ENCODE data around the gene VPS37B. TPM values are rescaled to one million over a fixed set of nuclear protein-coding genes. Genes with fewer than 3 reads are reported as not detected.

The VPS37B gene
- total and polyA plus RNA-seq, 2 of the 8 experiments (the other 6 are each of a cell fraction or from before 2014, with no cell fraction given): 11.9 to 15.7 TPM

GRCh38 chr12:122858591-122859302, 37.2 kb downstream of the VPS37B start:
- Histone ChIP-seq H2BK12ac (ENCODE audit: low read depth, low read length) (no peak overlapping the region), H3K9me3 (ENCODE audit: insufficient read depth in 2 of 2, low read depth in 1 of 2, low read length in 1 of 2) (no peaks in the 10 kb centered on the region), H4K8ac (ENCODE audit: extremely low read depth, insufficient read depth, low read length) (no peak overlapping the region), H3K9ac (replicated peaks in 1 of 4; ENCODE audit: extremely low read depth in 1 of 4, low read depth in 3 of 4, low read length in 3 of 4) (no peak overlapping the region), H3K27me3 (replicated peaks in 1 of 4; ENCODE audit: control insufficient read depth in 3 of 4, extremely low read depth in 1 of 4, insufficient read depth in 3 of 4, low read length in 3 of 4) (no peaks in the 10 kb centered on the region), H3K18ac (ENCODE audit: extremely low read depth, low read length) (no peak overlapping the region), H2BK5ac (ENCODE audit: low read depth, low read length) (no peak overlapping the region), H3K14ac (ENCODE audit: insufficient read length) (no peak overlapping the region), H3K23me2 (ENCODE audit: low read depth, low read length) (no peaks in the 10 kb centered on the region), H3K79me2 (ENCODE audit: control insufficient read depth in 1 of 2, insufficient read depth in 2 of 2, low read length in 2 of 2) (no peaks in the 10 kb centered on the region), H3K4ac (replicated peaks; ENCODE audit: insufficient read length, low read depth, low read length) (no peak overlapping the region), H2BK20ac (ENCODE audit: low read length) (no peak overlapping the region), H4K5ac (ENCODE audit: insufficient read length, low read depth, low read length) (no peak overlapping the region), H3K56ac (replicated peaks; ENCODE audit: insufficient read length, low read depth, low read length) (no peak overlapping the region), H2AK5ac (ENCODE audit: low read depth, low read length) (no peak overlapping the region), H2BK15ac (ENCODE audit: low read length) (no peak overlapping the region), H4K20me1 (replicated peaks in 1 of 2; ENCODE audit: control insufficient read depth in 1 of 2, insufficient read depth in 2 of 2, low read length in 2 of 2) (peaks cover 4 to 23% of the 10 kb centered on the region in 2 experiments), H3K4me3 (ENCODE audit: extremely low read depth in 1 of 4, insufficient read depth in 2 of 4, low read depth in 3 of 4, low read length in 4 of 4) (no peak overlapping the region), H3K23ac (ENCODE audit: insufficient read length) (no peak overlapping the region), H4K91ac (replicated peaks; ENCODE audit: insufficient read length, low read length) (no peak overlapping the region), H3K4me2 (ENCODE audit: insufficient read depth in 1 of 2, low read depth in 2 of 2, low read length in 2 of 2) (no peak overlapping the region), H3K79me1 (ENCODE audit: low read depth, low read length) (no peaks in the 10 kb centered on the region), H2AFZ (ENCODE audit: low read length) (no peak overlapping the region), H2BK120ac (replicated peaks; ENCODE audit: low read depth, low read length) (no peak overlapping the region), H3K27ac (ENCODE audit: low read depth, low read length) (no peak overlapping the region), H3K4me1 (replicated peaks in 1 of 4; ENCODE audit: control insufficient read depth in 3 of 4, insufficient read depth in 4 of 4, low read length in 3 of 4) (0 out of 7 replicates have a peak, but pooled peaks cover 0 to 2% (median 0%) of the 10 kb centered on the region in 4 experiments), H3K36me3 (ENCODE audit: control insufficient read depth in 2 of 4, insufficient read depth in 4 of 4, low read length in 3 of 4) (peaks cover 0 to 3% (median 0%) of the 10 kb centered on the region in 4 experiments; a peak in 3 of 8 replicates)
- 94% methylated on average over 14 of the region's 22 CpGs; no CpG with 5 or more reads in 1 of the 2 experiments for WGBS, 2 experiments (ENCODE audit: extremely low coverage in 1 of 2, insufficient coverage in 1 of 2, insufficient read length in 1 of 2, insufficient replicate concordance in 2 of 2, low coverage in 1 of 2, low lambda C conversion rate in 2 of 2, missing lambda C conversion rate in 1 of 2)
- CTCF ChIA-PET (ENCODE audit: partially characterized antibody): interaction anchor here (0.8 to 20.1 kb wide), 18 partner anchors 12 to 385 kb away, joined by 3 to 473 read pairs (median 6); partner anchors contain the start of gene VPS37B
- no peak for DNase-seq (ENCODE audit: low read depth in 1 of 2, low spot score in 2 of 2)
- FAIRE-seq: no peak
- POLR2A ChIA-PET (ENCODE audit: partially characterized antibody): interaction anchor here (1.1 to 2.4 kb wide), 3 partner anchors 12 to 117 kb away, joined by 3 to 7 read pairs (median 3); partner anchors contain the start of gene OGFOD2
- TF ChIP-seq SUZ12 (IDR thresholded peaks at IDR 0.05; ENCODE audit: low read length): no peak
- TF ChIP-seq BCL11A (IDR thresholded peaks at IDR 0.05; ENCODE audit: low read depth in 2 of 2, low read length in 2 of 2): no peak
- no peak for TF ChIP-seq MAX (IDR thresholded peaks at IDR 0.05)
- no peak for TF ChIP-seq YY1 (IDR thresholded peaks at IDR 0.05; ENCODE audit: low read depth, low read length)
- TF ChIP-seq TCF12 (IDR thresholded peaks at IDR 0.05; ENCODE audit: low read depth, low read length): no peak
- no peak for TF ChIP-seq KDM5A (IDR thresholded peaks at IDR 0.05; ENCODE audit: low read length)
- TF ChIP-seq SP1 (IDR thresholded peaks at IDR 0.05; ENCODE audit: low read depth, low read length): no peak
- TF ChIP-seq BRCA1 (IDR thresholded peaks at IDR 0.05; ENCODE audit: low read depth, low read length): no peak
- no peak for TF ChIP-seq NRF1 (IDR thresholded peaks at IDR 0.05; ENCODE audit: low read depth, low read length)
- no peak for TF ChIP-seq JUN (IDR thresholded peaks at IDR 0.05; ENCODE audit: low read depth, low read length)
- TF ChIP-seq TAF1 (IDR thresholded peaks at IDR 0.05; ENCODE audit: low read depth, low read length): no peak
- TF ChIP-seq CBX5 (IDR thresholded peaks at IDR 0.05; ENCODE audit: low read depth, low read length): no peak

Data from H1 (cell line).